Activated CD4-positive, alpha-beta T cell treated with anti-CD3 and anti-CD28 coated beads, Interleukin-2, Interleukin-4, amounts not matched to agents 100 ng/mL and 50 ng/mL, durations not matched to agents 16 hours and 8 hours (primary cell): ENCODE data around the gene PTMS.
"Not testable (repeated sequence)": the region's sequence is repeated elsewhere in the genome, so short reads cannot be mapped to it uniquely, and the experiment has no call there.

Experiments used
- DNase-seq: peaks from one replicate; pipeline ENCODE4 v3.0.0-alpha.2; 2020; ENCODE audit warnings: low spot score

Gene PTMS, protein sequence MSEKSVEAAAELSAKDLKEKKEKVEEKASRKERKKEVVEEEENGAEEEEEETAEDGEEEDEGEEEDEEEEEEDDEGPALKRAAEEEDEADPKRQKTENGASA

DNA sequence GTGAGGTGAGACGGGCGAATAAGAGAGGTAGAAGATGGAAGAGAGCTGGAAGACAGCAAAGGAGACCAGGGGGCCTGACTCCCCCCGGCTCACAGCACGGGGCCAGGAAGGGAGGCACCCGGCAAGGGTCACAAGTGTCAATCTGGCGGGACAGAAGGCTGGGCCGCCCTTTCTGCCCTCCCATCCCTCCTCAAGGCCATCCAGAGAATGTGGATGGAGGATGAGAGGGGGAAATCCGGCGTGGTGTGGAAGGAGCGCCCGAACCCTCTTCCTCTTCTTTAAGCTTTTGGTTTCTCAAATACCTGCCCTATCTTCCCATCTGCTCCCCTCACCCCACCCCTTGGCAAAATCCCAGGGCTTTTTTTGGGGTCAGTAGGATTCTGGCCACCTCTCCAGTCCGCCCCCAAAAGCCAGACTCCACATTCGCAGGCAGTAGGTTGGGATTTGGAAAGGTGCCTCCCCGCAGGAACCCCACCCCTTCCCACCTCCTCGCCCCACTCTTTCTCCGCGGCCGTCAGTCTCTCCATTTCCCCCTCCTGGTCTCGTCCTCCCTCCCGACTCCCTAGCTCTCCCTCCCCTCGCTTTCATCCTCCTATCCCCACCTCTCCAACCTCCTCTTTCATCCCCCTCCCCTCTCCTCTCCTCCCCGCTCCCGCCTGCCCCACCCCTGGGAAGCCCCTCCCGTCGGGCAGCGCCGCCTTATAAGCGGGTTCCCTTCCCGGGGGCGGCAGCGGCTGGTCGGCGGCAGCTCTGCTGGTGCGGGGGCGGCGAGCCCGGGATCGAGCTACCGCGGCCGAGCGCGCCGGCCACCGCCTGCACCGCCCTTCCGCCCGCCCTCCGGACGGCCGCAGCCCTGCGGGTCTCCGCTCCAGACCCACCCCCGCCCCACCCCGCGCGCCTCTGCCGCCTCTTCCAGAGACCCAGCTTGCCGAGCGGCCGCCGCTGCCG, at the start of gene PTMS:
Gene PTMS (plus strand): TSS at position 730 of the 948 bp plus-strand sequence. CDS start 343 bp downstream, outside the sequence.
- no peak for DNase-seq

DNA sequence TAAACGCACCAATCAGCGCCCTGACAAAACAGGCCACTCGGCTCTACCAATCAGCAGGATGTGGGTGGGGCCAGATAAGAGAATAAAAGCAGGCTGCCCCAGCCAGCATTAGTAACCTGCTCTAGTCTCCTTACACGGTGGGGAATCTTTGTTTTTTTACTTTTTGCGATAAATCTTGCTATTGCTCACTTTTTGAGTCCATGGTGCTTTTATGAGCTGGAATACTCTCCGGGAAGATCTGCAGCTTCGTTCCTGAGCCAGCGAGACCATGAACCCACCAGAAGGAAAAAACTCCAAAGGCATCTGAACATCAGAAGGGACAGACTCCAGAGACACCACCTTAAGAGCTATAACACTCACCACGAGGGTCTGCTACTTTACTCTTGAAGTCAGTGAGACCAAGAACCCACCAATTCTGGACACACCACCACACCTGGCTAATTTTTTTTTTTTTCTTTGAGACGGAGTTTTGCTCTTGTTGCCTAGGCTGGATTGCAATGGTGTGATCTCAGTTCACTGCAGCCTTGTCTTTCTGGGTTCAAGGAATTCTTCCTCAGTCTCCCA, 49.2 kb upstream of the PTMS start:
- DNase-seq, result no peak

DNA sequence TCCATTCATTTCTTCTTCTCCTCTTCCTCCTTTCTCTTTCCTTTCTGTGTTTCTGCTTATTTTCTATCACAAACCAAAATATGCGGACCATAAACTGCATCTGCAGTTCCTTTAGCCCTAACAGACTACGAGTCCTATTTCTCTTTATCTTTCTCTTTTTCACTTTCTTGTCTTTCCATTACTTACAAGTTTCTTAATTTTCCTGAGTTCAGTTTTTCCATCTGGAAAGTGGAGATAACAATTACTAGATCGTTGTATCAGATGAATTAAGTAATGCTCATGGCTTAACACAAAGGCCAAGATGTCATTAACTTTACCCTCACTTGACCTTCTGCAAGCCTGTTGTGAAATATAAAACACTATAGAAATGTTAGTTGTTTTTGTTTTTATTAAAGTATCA, 43.3 kb upstream of the PTMS start:
- no peak for DNase-seq

DNA sequence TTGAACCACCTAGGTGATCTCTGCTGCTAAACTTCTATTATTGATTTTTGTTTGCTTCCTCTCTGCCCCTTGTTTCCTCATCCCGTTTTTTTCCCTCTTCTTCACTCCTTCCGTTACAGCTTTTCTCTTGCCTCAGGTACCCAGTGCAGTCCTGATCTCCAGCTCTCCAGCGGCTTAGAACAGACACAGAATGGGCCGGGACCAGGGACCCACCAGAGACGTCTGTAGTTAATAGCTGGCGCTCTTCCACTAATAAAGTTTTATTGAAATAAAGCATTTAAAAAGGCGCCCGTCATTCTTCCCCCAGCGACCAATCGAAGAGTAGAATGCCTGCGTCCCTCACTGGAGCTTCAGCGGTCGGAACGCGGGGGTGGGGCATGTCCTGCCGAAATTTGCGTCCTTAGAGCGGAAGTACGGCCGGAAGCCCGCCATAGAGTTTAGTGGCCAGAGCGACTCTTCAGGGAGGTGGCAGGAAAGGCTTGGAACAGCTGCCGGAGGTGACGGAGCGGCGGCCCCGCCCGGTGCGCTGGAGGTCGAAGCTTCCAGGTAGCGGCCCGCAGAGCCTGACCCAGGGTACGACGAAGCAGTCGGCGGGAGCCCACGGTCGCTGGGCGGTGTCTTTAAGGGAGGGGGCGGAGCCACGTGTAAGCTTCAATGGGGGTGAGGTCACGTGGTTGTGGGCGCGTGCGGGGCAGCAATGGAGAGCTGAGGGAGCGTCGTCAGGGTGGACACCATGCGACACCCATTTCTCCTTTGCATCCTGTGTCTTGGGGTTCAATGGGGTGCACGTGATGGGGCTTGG, 42.4 kb upstream of the PTMS start, which contains the start of gene COPS7A:
Gene COPS7A (plus strand): TSS at position 440 of the 802 bp plus-strand sequence. CDS start 611 bp downstream, outside the sequence.
- DNase-seq, result peak; percentile 99

DNA sequence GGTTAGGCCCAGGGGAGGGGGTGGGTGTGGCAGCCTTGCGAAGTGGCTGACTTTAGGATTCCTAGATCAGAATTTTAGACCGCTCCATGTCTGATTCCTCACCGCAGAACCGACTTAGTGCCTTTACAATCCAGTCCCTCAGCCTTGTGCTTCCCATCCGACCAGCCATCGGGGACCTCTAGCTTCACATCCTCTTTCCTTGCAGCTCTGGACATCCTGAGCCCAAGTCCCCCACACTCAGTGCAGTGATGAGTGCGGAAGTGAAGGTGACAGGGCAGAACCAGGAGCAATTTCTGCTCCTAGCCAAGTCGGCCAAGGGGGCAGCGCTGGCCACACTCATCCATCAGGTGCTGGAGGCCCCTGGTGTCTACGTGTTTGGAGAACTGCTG, 41.8 kb upstream of the PTMS start:
- DNase-seq, result peak; percentile 37

DNA sequence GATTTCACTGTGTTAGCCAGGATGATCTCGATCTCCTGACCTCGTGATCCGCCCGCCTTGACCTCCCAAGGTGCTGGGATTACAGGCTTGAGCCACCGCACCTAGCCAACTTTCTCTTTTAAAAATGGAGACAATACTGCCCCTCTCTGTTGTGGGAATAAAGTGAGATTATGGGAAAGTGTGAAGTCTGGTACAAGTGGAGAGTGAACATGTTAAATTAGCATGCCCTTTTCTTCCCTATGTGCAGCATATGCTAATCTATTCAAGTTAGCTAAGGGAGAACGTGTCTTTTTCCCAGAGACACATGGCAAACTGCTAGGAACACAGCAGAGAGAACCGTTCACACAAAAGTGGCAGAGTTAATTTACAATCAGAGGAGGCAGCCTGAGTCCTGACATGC, 40.8 kb upstream of the PTMS start:
- DNase-seq, result no peak

DNA sequence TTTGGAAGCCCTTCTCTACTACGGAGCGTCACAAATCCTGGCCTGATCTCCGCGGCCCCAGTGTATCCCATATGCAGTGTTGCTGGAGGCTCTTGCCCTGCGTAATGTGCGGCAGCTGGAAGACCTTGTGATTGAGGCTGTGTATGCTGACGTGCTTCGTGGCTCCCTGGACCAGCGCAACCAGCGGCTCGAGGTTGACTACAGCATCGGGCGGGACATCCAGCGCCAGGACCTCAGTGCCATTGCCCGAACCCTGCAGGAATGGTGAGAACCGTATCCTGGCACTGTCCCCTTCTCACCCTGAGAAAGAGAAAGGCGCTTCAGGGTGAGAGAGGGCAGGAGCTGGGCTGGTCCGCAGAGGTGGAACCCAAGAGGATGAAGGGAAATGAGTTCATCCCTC, 37.0 kb upstream of the PTMS start:
- no peak for DNase-seq

DNA sequence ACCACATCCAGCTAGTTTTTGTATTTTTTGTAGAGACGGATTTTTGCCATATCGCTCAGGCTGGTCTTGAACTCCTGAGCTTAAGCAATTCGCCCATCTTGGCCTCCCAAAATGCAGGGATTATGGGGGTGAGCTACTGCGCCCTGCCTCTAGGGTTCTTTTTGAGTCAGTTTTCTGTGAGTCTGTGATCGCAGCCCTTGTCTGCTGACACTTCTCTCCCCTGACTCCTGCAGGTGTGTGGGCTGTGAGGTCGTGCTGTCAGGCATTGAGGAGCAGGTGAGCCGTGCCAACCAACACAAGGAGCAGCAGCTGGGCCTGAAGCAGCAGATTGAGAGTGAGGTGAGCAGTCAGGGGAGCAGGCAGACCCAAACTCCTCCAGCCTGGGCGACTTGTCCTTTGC, 36.0 kb upstream of the PTMS start:
- no peak for DNase-seq

DNA sequence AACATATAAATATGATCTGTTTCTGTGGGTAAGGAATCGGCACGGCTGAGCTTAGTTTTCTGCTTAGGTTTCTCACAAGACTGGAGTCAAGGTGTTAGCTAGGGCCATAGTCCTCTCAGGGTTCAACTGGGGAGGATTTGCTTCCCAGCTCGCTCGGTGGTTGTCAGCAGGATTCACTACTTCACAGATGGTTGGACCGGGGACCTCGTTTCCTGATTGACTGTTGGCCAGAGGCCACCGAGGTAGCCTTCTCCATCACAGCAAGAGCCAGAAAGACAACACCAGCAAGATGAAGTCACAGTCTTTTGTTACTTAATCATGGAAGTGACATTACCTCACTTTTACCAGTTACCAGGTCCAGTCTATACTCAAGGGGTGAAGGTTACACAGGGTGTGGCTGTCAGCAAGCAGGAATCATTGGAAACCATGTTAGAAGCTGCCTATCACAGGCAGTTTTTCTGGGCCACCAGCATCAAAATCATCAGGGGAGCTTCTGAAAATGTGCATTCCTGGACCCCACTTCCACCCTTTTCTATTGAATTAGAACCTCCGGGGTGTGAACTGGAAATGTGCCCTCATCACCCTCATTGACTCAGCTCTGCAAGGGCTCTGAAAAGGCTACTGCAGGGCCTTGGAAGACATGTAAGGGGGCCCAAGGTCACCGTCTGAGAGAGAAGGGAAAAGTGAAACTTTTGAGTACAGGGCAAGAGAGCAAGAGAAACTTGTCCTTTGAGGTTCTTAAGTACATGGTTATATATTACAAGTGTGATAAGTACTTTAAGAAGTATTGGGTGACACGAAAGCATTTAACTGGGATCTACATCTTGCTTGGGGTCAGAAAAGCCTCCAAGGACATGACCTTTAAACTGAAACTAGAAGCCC, 31.4 kb upstream of the PTMS start:
- DNase-seq, result no peak

DNA sequence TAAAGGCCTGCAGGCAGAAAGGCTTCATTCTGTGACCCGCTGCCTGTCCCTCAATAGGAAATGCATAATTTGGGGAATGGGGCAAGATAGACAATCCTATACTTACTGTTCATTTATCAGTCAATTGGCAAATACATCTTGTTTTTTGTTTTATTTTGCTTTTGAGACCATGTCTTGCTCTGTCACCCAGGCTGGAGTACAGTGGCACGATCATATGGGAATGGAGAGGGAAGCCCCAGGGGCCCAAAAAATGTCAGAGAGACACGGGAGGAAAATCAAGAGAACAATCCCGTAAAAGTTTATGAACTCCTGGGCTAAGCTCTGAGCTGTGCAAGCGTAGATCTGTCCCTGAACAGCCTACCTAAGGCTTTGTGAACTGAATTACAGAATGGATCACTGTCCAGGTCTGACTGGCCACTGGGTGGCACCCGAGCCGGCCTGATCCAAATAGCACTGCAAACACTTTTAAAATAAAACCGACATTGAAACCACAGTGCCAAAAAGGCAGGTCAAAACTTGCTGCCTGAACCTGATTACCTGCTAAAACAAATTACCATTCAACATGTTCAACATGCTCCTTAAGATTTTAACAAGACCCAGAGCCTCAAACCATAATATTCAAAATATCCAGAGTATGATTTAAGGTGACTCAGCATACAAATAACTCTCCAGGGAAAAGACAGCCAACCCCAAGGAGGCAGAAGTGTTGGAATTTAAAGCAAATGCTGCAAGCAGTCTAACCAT, 30.5 kb upstream of the PTMS start:
- peak; percentile 24 for DNase-seq

DNA sequence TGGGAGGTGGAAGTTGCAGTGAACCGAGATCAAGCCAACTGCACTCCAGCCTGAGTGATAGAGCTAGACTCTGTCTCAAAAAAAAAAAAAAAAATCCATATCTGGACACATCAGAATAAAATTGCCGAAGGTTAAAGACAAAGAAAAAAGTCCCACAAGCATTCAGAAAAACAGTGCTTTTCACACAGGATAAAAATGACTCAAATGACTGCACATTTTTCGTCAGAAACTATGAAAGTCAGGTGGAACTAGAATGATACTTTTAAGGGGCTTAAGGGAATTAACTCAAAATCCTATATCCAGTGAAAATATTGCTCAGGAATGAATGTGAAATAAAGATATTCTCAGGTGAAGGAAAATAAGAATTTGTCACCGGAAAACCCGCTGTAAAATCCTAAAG, 29.4 kb upstream of the PTMS start:
- no peak for DNase-seq

DNA sequence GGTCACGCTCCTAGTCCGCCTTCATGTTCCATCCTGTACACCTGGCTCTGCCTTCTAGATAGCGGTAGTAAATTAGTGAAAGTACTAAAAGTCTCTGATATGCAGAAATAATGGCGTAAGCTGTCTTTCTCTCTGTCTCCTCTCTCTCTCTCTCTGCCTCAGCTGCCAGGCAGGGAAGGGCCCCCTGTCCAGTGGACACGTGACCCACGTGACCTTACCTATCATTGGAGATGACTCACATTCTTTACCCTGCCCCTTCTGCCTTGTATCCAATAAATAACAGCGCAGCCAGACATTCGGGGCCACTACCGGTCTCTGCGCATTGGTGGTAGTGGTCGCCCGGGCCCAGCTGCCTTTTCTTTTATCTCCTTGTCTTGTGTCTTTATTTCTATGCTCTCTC, 24.1 kb upstream of the PTMS start:
- DNase-seq, result not testable (repeated sequence)

DNA sequence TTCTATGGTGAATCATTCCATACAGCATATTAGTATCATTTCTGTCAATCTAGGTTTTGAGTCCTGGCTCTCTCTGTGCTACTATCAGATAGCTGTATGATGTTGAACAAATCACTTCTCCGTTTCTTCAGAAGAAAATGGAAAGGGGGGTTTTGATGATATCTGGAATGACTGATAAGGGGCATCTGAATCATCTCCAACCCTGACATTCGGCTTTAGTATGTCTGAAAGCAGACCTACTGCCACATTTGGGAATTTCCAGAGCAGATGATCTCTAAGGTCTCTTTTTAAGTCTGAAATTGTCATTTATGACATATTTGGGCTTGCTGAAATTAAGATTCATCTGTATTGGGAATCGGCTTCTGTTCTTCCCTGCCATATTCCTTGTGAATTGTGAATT, 23.3 kb upstream of the PTMS start:
- no peak for DNase-seq

DNA sequence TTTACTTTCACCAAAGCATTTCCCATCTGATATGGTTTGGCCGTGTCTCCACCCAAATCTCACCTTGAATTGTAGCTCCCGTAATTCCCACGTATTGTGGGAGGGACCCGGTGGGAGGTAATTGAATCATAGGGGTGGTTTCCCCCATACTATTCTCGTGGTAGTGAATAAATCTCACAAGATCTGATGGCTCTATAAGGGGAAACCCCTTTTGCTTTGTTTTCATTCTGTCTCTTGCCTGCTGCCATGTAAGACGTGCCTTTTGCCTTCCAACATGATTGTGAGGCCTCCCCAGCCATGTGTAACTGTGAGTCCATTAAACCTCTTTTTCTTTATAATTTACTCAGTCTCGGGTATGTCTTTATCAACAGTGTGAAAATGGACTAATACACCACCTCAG, 22.9 kb upstream of the PTMS start:
- not testable (repeated sequence) for DNase-seq

DNA sequence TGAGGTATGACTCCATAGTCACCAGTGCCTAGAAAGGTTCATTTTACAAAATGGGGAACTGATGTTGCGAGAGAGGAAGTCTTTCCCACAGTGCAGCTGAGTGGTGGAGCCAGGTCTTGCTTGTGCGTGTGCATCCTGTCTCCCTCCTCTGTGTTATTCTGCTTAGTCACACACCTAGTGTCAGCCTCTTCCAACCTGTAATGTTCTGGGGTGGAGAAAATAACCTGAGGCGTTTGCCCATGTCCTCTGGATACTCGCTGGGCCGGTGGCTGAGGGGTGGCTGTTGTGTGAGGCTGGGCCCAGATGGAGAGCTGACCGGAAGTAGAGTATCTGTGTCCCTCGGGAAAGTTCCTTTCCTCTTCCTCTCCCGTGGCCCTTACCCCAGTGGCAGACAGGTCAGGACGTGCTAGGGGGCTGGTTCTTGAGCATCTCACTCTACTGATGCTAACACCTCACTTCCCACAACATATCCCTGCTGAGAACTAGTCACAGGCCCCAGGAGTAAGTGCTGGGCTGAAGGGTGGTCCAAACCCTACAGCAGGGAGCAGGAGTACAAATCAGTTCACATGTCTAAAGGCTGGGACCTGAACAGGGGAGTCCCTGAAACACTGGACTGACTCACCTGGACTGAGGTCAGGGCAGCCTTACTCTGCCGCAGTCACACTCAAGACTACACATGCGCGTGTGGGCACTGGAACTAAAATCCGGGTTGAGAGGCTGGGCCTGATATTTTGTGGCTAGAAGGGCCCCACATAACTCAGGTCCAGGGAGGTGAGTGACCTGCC, 20.2 kb upstream of the PTMS start:
- no peak for DNase-seq

DNA sequence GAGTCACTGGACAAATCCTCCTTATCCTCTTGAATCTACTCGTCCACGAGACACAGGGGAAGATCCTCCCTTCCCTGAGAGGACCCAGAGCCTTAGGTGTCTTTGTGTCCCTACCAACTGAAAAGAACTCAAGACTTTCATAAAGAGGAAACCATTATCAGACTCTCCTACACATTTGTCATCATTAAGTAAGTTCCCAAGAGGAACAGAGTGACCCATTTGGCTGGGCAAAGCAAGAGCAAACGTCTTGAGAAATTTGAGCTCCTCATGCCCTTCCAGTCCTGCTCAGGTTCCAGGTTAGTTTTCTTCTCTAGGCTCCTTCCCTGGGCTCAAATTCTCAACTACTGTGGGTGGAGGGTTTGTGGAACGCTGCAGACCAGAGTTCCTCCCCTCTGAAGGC, 18.9 kb upstream of the PTMS start:
- no peak for DNase-seq

DNA sequence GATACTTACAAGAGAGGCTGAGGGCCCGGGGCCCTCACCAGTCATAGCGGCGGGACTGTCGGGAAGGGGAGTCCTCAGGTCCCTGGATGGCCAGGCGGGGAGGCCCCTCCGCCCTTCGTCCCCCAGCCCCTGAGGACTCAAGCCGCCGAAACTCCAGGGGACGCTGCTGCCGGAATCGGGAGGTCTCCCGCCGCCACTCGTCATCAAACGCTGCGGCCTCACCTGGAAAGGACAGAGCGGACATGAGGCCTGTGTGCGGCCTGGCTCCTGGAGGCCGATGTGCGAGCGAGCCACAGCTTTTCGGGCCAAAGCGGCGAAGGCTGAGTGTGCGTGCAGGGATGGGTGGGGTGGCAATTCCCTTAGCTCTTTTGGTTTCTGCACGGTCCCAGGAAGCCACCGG, 17.4 kb upstream of the PTMS start:
- DNase-seq, result no peak

DNA sequence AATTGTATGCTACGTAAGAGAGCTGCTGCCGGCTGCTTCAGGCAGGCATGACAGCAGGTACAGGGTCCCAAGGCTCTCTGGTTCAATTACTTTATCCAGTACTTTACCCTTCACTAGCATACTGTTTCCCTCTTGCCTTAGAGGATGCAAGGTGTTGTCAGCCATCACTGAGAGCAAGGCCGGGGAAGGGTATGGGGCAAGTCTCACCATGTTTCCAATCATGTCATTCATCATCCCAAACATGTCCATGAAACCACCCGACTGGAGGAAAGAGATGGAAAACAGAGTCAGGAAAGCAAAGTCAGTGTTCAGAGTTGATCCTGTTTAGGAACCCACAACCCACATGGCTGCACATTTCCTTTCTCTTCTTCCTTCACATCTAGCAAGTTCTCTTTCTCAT, 15.7 kb upstream of the PTMS start:
- no peak for DNase-seq

DNA sequence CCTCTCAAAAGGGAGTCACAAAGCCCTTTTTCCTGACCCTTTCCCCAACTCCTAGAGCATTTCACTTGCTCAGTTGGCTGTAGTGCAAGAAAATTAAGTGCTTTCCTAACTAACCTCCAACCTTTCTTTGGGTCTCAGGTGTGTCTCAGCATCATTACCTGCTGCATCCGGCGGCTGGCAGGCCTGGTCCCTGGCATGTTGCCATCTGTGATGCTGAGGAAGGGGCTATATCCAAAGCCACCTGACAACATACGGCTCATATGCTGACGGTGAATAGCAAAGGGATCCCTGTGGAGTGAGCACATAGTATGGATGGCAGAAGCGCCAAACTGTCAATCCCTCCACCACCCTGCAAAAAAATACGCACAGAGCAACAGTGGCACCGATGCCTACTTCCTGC, 14.4 kb upstream of the PTMS start:
- DNase-seq, result no peak
